ENCODE data around the gene MON2.

DNA sequence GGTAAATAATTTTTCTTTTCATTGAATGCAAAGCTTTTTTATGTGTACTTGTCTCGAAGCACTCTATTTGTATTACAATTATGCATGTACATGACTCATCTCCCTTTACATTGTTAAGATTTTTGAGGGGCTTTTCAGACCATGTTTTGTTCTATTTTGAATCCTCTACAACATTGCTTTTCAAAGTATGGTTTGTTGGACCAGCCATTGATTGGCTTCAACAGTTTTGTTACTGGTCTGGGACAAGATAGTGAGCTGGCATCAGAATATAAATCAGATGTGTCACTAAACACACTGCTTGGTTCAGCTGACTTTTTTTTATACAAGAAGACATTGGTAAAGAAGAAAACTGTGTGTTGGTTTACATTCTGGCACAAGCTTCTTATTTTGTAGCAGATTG is 122.3 kb downstream of the MON2 start:
- TF ChIP-seq EZH2phosphoT487 (IDR thresholded peaks at IDR 0.05) = no peak
- TF ChIP-seq CTCF (IDR thresholded peaks at IDR 0.05) = no peak
- TF ChIP-seq EZH2 (IDR thresholded peaks at IDR 0.05) = no peak

Measured in neural progenitor cell (in vitro differentiated cells).